WERI-Rb-1 (cell line): ENCODE measurements around the gene MLPH.

ENCODE experiments used
- DNase-seq: peaks from one replicate; pipeline ENCODE4 v3.0.0-alpha.2; 2020
- H3K27ac ChIP-seq: fragments of 250-450 bp; sonication (Bioruptor Pico); 2 replicates; pipeline ENCODE4 v1.5.1; 2020; ENCODE audit warnings: mild to moderate bottlenecking, moderate library complexity
- H3K27me3 ChIP-seq: fragments of 250-450 bp; sonication (Bioruptor Pico); 2 replicates; pipeline ENCODE4 v1.5.1; 2021; ENCODE audit warnings: mild to moderate bottlenecking, low read depth, moderate library complexity; ENCODE audit not compliant: insufficient read depth, severe bottlenecking
- H3K36me3 ChIP-seq: fragments of 250-450 bp; sonication (Bioruptor Pico); 2 replicates; pipeline ENCODE4 v1.5.1; 2020; ENCODE audit warnings: mild to moderate bottlenecking, moderate library complexity
- H3K4me3 ChIP-seq: 2 replicates; pipeline ENCODE4 v1.5.1; 2011; ENCODE audit warnings: low read depth, mild to moderate bottlenecking, control low read depth, low read length
- H3K9me3 ChIP-seq: fragments of 250-450 bp; sonication (Bioruptor Pico); 2 replicates; pipeline ENCODE4 v1.5.1; 2021; ENCODE audit warnings: mild to moderate bottlenecking, moderate library complexity; ENCODE audit not compliant: severe bottlenecking
- CTCF ChIP-seq: IDR thresholded peaks from 2 replicates; pipeline ENCODE4 v1.5.1; 2011; ENCODE audit warnings: low read depth, mild to moderate bottlenecking, control low read depth, inconsistent platforms, low read length

Gene MLPH

DNA sequence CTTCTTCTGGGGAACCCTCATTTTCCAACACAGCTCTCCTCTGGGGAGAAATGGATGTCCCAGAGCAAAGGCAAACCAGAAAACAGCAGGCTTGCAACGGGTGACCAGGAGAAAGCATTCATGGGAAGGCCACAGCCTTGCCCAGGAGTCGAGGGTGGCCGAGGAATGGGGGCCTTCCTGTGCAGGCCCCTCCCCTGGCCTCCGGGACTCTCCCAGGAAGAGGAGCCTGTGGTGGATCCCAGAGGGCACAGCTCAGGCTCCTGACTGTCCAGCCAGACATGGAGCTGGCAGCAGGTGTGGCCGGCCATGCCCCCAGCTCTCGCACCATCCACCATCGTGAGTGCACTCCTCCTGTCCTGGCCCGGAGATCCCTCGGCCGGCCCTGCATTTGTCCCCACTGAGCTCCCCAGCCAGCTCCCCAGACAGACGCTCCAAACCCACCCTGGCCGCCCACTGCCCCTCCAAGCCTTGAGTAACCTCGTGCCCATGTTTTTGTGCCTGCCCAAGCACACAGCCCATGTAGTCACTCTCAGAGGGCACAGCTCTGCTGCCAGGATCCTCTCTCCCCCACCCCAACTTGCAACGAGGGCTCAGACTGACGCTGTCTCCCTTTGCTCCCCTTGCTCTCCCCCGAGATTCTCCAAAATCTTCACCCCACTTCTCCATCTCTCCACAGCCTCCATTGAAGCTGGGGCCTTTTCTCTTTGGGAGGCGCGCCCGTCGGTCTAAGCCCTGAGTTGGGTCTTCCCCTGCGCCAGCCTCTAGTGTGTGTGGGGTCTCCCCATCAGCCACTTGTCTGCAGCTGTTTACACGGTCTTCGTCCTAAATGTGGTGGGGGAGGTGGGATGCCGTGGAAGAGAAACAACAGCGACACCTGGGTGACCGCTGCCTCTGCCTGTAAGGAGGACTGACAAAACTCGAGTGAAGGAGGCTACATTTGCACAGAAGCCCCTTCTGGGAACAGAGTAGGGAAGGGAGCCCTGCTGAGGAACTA lies 89.1 kb downstream of the MLPH start:
- H3K27ac ChIP-seq = no peak overlapping the region
- no peak for TF ChIP-seq CTCF
- no peak overlapping the region for H3K4me3 ChIP-seq

DNA sequence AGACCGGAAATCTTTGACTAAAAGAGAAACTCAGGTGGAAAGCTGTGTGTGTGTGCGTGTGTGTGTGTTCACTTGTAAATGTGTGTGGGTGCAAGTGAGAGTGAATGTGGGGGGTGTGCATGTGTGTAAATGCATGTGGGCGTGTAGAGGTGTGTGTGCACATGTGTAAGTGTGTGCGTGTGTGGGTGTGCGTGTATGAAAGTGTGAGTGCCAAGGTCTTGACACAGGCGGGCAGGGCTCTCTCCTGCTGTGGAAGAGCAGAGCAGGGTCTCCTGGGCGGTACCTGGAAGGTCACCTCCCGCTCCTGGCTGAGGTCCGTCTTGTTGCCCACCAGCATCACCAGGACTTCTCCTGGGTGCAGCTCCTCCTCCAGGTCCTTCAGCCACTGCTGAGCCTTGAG lies 89.9 kb downstream of the MLPH start:
- no peak for TF ChIP-seq CTCF
- H3K9me3 ChIP-seq = no peaks in the 10 kb centered on the region
- H3K4me3 ChIP-seq = no peak overlapping the region
- H3K27me3 ChIP-seq = peaks cover 8% of the 10 kb centered on the region
- no peak overlapping the region for H3K27ac ChIP-seq
- no peaks in the 10 kb centered on the region for H3K36me3 ChIP-seq
- DNase-seq = no peak

More for the DNA sequence above, 89.1 kb downstream of the MLPH start:
- Histone ChIP-seq H3K27me3 (peaks cover 12% of the 10 kb centered on the region), H3K36me3 (no peaks in the 10 kb centered on the region), H3K9me3 (no peaks in the 10 kb centered on the region)
- no peak for DNase-seq

DNA sequence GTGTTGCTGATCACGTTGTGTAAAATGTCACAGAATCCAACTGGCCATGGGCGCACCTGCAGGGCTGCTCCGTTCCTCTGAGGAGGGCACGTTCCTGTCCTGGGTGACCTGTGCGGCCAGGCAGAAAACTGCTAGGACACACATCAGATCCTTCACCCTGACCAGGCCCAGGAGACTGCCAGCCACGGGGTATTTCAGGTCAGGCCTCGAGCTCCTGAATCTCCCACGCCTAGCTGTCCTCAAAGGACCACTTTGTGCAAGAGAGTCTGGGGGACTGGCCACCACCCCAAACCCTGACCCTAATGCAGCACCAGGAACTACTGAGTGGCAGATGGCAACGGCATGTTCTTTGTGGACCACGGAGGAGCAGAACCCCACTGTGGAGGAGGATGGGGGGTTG lies 90.4 kb downstream of the MLPH start:
- no peaks in the 10 kb centered on the region for H3K36me3 ChIP-seq
- H3K9me3 ChIP-seq = no peaks in the 10 kb centered on the region
- DNase-seq = no peak
- H3K27me3 ChIP-seq = peaks cover 8% of the 10 kb centered on the region
- no peak overlapping the region for H3K4me3 ChIP-seq
- no peak for TF ChIP-seq CTCF
- H3K27ac ChIP-seq = no peak overlapping the region

GRCh38 chr2:237577956-237578870 lies 91.2 kb downstream of the MLPH start:
- Histone ChIP-seq H3K27ac (no peak overlapping the region), H3K9me3 (no peaks in the 10 kb centered on the region), H3K27me3 (peaks cover 8% of the 10 kb centered on the region), H3K36me3 (no peaks in the 10 kb centered on the region), H3K4me3 (no peak overlapping the region)
- no peak for DNase-seq
- no peak for TF ChIP-seq CTCF

DNA sequence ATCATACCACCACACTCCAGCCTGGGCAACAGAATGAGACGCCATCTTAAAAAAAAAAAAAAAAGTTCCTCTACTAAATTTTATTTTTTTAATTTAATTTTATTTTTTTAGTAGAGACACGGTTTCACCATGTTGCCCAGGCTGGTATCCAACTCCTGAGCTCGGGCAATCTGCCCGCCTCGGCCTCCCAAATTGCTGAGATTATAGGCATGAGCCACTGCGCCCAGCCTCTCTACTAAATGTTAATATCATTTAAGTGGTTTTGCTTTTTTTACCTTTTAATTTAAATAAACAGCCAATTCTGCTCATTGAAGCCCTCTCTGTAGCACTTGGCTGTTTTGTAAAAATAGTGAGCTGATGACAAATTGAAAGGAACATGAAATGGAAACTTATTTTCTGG lies 94.3 kb downstream of the MLPH start:
- Histone ChIP-seq H3K36me3 (no peaks in the 10 kb centered on the region), H3K4me3 (no peak overlapping the region), H3K27me3 (peaks cover 8% of the 10 kb centered on the region), H3K27ac (no peak overlapping the region), H3K9me3 (no peaks in the 10 kb centered on the region)
- TF ChIP-seq CTCF = no peak
- DNase-seq = no peak
